HG03469 (cell line): Measurements from ENCODE around the gene PPFIA1.

ENCODE experiments used
- ATAC-seq: cut with Tn5 transposase; IDR thresholded peaks from one replicate; pipeline ENCODE4 v1.9.1; 2021; ENCODE audit warnings: mild to moderate bottlenecking, moderate library complexity, moderate number of reproducible peaks; ENCODE audit not compliant: unreplicated experiment

The PPFIA1 gene

GRCh38 chr11:70352601-70353000 lies 82.1 kb downstream of the PPFIA1 start:
- no peak for ATAC-seq

DNA sequence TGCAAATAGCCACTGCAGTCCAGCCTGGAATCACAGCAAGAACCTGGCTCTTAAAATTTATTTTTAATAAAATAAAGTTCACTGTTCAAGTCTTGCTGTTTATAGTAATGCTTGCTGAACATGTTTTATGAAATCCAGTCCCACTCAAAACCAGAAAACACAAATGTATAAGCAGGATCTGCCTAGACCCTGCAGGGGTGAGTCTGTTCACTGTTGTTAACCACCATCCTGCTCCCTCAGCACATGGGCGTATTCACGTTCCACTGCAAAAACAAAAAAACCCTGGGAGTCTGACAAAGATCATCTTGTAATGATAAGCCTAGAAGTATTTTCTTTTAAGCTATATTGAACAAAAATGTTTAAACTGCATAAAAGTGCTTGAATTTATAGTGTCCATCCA lies 82.8 kb downstream of the PPFIA1 start:
- no peak for ATAC-seq

GRCh38 chr11:70353900-70354568 lies 83.5 kb downstream of the PPFIA1 start:
- no peak for ATAC-seq

DNA sequence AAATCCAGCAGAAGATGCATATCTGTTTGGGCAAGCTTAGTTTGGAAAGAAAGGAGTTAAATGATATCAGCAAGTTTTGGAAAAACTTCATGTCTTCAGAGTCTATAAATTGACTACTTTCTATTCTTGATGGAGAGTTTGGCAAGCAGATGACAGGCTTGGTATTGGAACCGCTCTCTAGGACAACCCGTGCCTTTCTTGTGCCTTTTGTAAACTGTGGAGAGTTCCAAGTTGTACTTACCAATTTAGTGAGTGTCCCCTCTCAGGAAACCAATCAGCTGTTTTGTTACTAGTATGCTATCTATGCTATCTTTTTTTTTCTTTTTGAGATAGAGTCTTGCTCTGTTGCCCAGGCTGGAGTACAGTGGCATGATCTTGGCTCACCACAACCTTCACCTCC lies 84.1 kb downstream of the PPFIA1 start:
- ATAC-seq: no peak

GRCh38 chr11:70358753-70359152 lies 88.3 kb downstream of the PPFIA1 start:
- ATAC-seq: no peak

DNA sequence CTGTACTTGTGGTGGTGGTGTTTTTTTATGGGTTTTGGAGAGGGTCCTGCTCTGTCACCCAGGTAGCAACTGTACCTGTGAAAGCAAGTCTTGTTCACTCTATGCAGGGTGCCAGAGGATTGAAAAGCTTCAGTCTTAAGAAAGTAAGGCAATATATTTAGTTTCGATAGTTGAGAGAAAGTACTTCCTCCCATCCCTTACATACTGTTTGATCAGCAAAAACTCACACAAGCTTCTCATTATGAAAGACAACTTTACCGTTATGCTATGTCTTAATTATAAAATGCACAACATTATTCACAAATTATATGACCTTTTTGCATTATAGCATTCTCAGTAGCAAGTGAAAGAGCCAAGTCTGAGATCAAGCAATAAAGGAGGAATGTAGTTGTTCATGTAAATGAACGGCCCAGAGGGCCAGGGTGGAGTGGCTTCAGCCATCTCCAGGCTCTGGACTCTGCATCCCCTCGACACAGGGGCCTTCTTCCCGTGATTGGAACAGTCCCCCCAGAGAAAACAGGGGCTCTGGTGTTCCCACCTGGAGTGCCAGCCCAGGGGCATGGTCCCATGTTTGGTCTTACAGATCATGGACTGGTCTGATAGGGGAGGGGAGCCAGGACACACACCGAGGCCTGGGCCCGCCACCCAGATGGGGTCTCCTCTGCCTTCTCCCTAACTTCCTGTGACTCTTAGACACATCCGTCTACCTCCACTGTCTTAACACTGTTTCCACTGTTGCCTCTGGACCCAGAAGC lies 89.1 kb downstream of the PPFIA1 start:
- no peak for ATAC-seq

DNA sequence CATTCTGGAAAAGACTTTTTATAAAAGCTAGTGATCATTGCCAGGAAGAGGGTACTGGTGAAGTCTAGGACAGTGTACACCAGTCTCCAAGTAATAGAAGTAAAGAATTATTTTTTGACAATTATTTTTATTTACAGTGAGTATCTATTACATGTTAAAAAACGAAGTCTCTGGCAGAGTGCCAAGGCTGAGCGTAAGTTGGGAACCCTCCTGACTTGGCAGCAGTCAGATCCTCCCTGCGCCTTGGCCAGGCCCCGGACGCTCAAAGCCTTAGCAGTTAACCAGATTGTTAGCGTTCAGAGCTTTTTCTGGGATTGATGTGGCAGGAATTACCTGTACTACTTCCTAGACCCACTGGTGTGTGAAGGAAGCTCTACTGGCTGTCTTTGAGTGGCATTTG lies 89.7 kb downstream of the PPFIA1 start:
- ATAC-seq: no peak

DNA sequence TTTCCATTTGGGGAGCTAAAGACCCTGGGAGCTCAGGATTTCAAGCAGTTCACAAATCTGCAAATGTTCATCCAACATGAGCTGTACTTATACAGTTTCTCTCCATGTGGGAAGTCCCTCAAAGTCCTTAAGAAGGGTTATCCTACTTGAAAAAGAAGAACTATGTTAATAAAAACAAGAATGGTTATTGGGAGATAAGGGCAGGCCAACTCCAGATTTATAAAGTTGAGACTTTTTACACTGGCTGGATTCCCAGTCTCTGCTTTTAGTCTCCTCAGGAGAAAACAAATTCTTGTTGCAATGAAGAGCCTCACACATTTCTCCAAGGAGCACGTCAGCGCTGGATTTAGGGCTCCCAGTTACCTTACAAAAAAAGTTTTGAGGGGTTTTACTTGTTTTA lies 93.7 kb downstream of the PPFIA1 start:
- no peak for ATAC-seq

DNA sequence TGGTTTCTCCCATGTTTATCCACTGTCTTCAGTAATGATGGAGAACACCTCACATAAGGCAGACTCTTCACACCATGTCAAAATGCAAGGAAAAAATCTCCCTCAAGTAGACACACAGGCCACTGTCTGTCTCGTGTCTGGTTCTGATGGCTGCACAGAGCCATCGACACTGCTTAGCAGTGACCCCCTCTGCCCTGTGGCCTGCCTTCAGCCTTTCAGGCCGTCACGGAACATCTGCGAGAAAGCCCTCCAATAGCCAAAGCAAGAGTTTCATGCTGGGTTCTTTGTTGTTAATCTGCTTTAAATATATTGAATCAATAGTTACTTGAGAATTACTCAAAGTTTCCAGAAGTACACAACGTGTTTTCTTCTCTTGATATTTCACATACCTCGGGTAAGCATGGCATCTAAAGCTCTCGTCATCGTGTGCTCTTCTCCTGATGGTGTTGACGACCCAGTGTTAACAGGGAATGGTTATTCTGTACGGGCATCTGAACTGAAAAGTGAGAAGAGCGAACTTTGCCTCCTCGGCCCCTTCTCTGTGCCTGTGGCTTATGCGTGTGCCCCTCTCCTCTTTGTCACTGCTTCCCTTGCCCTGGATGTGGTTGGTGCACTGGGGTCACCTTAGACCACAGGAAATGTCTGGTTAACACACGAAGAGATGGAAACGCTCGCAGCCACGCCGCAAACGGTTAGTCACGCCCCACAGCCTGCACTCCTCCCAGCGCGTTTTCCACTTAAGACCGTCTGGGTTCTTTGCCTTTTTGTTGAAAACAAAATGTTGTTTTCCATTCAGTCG lies 94.5 kb downstream of the PPFIA1 start:
- no peak for ATAC-seq

DNA sequence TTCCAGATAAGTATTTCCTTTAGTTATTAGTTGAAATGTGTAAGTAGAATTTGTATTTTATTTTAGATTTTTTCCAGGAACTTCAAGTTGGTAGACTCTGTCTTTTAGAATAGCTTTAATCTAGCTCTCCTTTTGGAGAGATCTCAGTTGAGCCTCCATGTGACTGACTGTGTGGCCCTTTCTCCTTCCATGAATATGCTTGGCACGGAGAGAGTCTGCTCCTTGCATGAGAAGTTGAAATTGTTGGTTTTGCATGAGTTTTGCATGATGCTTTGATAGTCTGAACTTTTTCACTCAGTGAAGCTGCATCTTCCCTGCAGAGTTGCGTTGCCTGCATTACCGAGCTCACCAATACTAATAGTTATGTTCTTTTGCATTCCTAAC lies 95.0 kb downstream of the PPFIA1 start:
- ATAC-seq: no peak

- ATAC-seq: no peak
Observed at GRCh38 chr11:70367071-70367470, 96.6 kb downstream of the PPFIA1 start.

GRCh38 chr11:70368961-70369360 lies 98.5 kb downstream of the PPFIA1 start:
- no peak for ATAC-seq

DNA sequence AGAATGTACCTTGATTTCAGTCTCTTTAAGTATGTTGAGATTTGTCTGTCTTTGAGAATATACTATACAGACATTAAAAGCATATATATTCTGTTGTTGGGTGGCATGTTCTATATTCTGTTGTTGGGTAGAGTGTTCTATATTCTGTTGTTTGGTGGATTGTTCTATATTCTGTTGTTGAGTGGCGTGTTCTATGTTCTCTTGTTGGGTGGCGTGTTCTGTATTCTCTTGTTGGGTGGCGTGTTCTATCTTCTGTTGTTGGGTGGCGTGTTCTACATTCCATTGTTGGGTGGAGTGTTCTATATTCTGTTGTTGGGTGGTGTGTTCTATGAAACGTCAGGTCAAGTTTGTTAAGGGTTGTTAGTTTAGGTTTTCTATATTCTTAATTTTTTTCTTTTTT lies 100.8 kb downstream of the PPFIA1 start:
- no peak for ATAC-seq

GRCh38 chr11:70372076-70372475 lies 101.6 kb downstream of the PPFIA1 start:
- ATAC-seq: no peak

GRCh38 chr11:70376621-70377020 lies 106.1 kb downstream of the PPFIA1 start:
- ATAC-seq: no peak

DNA sequence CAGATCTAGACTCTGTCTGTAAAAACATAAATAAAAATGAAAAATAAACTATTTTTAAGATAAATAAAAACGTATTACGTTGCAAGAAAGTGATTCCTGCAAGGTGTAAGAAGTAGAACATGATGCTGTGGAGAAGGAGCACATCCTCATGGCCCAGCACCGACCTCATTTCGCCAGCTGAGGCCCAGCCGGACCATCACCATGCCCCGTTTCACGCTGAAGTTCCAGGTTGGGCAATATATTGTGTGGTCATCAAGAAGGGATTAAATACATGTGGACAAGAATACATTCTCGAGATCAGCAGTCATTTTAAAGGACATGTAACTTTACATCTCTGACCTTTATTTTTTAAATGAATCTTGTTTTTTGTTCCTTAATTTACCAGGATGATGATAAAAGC lies 107.2 kb downstream of the PPFIA1 start:
- ATAC-seq: no peak

DNA sequence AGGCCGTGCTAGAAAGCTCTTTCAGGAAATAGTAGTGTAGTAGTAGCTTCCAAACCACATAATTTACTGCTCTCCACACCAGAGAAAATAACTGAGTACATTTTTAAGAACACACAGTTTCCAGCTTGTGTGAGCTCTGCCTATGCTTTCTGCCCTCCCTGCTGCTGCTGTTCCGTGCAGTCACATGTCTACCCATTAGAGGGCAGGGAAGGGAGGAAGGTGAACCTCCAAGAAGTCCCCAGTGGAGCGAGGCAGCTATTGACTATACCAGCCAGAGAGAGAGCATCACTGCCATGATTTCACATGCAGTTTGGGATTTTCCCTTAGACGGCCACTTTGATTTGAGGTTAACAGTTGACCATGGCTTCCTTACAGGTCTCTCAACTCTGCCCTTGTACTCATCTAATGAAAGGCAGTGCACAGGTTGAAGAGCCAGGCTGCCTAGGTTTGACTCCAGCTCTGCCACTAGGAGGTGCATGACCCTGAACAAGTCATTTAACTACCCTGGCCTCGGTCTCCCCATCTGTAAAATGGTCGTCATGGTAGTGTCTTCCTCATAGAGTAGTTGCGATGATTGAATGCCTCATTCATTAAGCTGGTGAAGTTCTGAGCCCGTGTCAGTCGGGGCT lies 108.1 kb downstream of the PPFIA1 start:
- ATAC-seq: no peak

DNA sequence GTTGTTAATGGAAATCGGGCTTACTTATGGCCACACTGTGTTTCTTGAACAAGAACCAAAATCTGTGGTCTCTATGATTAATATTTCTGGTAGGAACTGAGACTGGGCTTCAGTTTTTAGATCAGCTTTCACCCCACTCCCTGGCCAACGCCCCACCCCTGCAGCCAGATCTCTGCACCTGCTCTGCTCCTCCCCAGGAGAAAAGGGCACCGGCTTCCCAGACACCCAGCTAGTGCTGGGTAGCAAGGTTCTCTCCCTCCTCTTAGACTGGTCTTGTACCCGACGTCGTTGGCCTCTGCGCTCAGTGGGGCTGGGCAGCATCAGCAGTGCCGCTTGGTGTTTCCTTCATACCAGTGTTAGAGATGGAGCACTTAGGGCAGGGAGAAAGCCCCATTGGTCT lies 110.9 kb downstream of the PPFIA1 start:
- no peak for ATAC-seq

GRCh38 chr11:70381872-70382861 lies 111.7 kb downstream of the PPFIA1 start:
- ATAC-seq: no peak
